Kidney epithelial cell (primary cell): ENCODE measurements around the gene ICA1. TPM values are rescaled to one million over a fixed set of nuclear protein-coding genes. Genes with fewer than 3 reads are reported as not detected.

ENCODE experiments used
- DNase-seq: peaks from one replicate; pipeline ENCODE4 v3.0.0-alpha.2; 2010; ENCODE audit warnings: low read depth
- H3K27me3 ChIP-seq: 2 replicates; pipeline ENCODE4 v1.6.0; 2011; ENCODE audit warnings: low read length; ENCODE audit not compliant: control insufficient read depth, insufficient read depth
- H3K36me3 ChIP-seq: 2 replicates; pipeline ENCODE4 v1.5.1; 2011; ENCODE audit warnings: low read length; ENCODE audit not compliant: control insufficient read depth, insufficient read depth
- H3K4me3 ChIP-seq: 2 replicates; pipeline ENCODE4 v1.5.1; 2011; ENCODE audit warnings: low read depth, mild to moderate bottlenecking, control low read depth, low read length
- total RNA-seq: library from RNA; depleted of rRNA; stranded (reverse); fragments of >200 nt; gene quantifications from 2 replicates; pipeline ENCODE4 v1.2.3, GENCODE V29; 2015
- TF ChIP-seq, protein P1 (sequence below): IDR thresholded peaks from 2 replicates; pipeline ENCODE4 v1.5.1; 2011; ENCODE audit warnings: mild to moderate bottlenecking, moderate library complexity, low read length, control low read depth, inconsistent platforms; ENCODE audit not compliant: insufficient read depth, poor library complexity, severe bottlenecking

ICA1 gene
- total RNA-seq, 1 donor from 2014 or later: 20.7 TPM

DNA sequence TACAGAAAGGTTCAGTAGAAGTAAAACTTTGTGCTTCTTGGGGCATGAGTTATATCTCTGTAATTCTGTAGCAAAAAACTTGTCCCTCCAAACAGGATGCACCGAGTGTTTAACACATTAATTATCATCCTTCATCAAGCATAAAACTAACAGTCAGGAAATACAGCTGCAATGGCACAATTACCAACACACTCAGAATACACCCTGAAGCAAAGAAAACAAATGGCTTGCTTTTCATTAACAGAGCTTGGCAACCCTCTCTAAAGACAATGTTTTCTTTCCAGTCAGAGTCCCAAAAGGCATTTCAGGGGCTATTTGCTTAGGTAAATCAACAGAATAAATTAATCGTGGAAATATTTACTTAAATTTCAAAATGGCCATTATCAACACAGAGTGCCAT is 107.7 kb downstream of the ICA1 start:
- TF ChIP-seq, protein P1, sequence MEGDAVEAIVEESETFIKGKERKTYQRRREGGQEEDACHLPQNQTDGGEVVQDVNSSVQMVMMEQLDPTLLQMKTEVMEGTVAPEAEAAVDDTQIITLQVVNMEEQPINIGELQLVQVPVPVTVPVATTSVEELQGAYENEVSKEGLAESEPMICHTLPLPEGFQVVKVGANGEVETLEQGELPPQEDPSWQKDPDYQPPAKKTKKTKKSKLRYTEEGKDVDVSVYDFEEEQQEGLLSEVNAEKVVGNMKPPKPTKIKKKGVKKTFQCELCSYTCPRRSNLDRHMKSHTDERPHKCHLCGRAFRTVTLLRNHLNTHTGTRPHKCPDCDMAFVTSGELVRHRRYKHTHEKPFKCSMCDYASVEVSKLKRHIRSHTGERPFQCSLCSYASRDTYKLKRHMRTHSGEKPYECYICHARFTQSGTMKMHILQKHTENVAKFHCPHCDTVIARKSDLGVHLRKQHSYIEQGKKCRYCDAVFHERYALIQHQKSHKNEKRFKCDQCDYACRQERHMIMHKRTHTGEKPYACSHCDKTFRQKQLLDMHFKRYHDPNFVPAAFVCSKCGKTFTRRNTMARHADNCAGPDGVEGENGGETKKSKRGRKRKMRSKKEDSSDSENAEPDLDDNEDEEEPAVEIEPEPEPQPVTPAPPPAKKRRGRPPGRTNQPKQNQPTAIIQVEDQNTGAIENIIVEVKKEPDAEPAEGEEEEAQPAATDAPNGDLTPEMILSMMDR: no peak
- H3K4me3 ChIP-seq: no peak overlapping the region
- no peak for DNase-seq
- no peaks in the 10 kb centered on the region for H3K27me3 ChIP-seq
- no peaks in the 10 kb centered on the region for H3K36me3 ChIP-seq

DNA sequence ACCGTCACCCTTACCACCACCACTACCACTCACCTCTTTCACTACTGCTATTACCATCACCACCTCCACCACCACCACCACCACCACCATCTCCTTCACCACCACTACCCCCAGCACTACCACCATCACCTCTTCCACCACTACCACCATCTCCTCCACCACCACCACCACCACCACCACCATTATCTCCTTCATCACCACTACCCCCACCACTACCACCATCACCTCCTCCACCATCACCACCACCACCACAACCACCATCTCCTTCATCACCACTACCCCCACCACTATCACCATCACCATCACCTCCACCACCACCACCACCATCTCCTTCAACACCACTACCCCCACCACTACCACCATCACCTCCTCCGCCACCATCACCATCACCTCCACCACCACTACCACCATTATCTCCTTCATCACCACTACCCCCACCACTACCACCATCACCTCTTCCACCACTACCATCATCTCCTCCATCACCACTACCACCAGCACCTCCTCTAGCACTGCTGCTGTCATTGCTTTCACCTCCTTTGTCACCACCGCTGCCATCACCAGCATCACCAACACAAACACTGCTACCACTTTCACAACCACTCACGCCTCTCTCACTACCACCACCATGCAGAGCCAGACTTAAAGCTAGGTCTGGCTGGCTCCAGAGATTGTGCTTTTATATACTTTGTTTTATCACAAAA is 109.3 kb downstream of the ICA1 start:
- H3K36me3 ChIP-seq: no peaks in the 10 kb centered on the region
- no peak for DNase-seq
- TF ChIP-seq, protein P1: no peak
- H3K27me3 ChIP-seq: no peaks in the 10 kb centered on the region
- H3K4me3 ChIP-seq: no peak overlapping the region

DNA sequence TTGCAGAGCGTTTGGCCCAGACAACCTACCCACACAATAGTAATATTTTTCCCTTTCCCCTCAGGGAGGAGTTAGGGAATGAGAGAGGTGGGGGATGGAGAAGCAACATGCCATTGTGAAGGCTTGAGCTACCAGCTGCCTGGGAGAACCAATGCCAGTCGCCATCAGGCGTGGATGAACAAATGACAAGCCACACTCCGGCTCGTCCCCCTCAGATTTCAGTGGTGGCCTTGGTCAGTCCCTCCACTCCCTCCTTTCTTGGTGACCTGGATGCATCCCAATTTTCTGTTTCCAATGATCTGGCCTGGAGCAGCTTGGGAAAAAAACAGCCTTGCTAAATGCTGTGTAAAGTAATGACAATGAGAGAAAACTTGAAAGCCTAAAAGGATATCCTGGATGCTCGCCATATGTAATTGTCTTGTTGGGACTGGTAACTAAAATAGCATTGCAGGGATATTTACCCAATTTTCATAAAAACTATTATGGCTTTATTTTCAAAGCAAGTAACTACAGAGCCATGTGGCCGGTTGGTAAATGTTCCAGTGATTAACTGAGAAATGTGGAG is 110.7 kb downstream of the ICA1 start:
- H3K36me3 ChIP-seq: no peaks in the 10 kb centered on the region
- TF ChIP-seq, protein P1: no peak
- H3K27me3 ChIP-seq: no peaks in the 10 kb centered on the region
- H3K4me3 ChIP-seq: no peak overlapping the region
- no peak for DNase-seq

DNA sequence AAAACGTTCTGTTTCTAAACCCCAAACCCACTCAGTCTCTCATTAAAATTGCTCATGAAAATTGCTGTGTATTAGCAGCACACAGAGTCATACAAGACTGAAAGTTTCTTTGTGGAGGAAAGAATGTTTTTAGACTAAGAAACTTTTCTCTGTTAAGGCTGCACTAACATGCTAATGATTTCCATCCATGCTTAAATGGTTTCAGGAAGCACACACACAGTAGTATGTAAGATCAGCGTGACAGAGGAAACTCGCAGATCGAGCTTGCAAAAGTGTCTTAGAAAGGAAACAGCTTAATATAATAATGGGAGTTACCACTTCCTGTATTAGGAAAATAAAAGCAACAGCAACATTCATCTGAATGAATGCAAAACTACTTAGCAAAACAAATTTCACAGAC is 112.7 kb downstream of the ICA1 start:
- no peak for DNase-seq
- TF ChIP-seq, protein P1: no peak

DNA sequence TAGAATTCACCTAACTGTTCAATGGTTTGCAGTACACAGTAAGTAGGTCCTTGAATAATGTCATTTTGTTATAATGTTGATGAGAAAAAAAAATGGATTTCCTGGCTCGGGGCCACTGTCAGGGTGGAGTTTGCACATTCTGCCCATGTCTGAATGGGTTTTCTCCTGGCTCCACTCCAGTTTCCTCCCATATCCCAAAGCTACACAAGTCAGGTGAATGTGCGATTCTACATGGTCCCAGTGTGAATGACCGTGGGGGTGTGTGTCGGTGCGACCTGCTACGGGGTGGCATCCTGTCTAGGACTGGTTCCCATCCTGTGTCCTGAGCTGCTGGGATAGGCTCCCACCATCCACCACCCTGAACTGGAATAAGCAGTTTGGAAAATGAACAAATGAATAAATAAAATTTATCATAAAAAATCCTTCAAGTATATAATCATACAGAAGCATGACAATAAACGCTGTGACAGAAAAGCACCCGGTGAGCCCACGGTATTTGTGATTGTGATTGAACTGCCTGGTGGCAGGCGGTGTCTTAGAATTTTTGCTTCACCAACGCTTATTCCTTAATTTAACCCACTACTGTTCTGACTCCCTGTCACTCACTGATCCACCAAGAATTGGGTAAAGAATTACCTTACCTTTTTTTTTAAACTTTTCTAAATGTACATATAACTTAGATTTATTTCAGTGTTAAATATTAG is 114.1 kb downstream of the ICA1 start:
- DNase-seq: no peak
- no peak overlapping the region for H3K4me3 ChIP-seq
- H3K36me3 ChIP-seq: no peaks in the 10 kb centered on the region
- TF ChIP-seq, protein P1: no peak
- H3K27me3 ChIP-seq: no peaks in the 10 kb centered on the region

More for the DNA sequence above, 112.7 kb downstream of the ICA1 start:
- Histone ChIP-seq H3K27me3 (no peaks in the 10 kb centered on the region), H3K36me3 (no peaks in the 10 kb centered on the region), H3K4me3 (no peak overlapping the region)
